Measurements from ENCODE around the gene CSNK1G1.

CSNK1G1 gene

GRCh38 chr15:64344651-64345294 lies 11.2 kb downstream of the CSNK1G1 start:
- no peak for TF ChIP-seq MAX (IDR thresholded peaks at IDR 0.05; ENCODE audit: low read depth, low read length)
- TF ChIP-seq MYC (IDR thresholded peaks at IDR 0.05; ENCODE audit: low read depth, low read length): no peak
- TF ChIP-seq, protein P1, sequence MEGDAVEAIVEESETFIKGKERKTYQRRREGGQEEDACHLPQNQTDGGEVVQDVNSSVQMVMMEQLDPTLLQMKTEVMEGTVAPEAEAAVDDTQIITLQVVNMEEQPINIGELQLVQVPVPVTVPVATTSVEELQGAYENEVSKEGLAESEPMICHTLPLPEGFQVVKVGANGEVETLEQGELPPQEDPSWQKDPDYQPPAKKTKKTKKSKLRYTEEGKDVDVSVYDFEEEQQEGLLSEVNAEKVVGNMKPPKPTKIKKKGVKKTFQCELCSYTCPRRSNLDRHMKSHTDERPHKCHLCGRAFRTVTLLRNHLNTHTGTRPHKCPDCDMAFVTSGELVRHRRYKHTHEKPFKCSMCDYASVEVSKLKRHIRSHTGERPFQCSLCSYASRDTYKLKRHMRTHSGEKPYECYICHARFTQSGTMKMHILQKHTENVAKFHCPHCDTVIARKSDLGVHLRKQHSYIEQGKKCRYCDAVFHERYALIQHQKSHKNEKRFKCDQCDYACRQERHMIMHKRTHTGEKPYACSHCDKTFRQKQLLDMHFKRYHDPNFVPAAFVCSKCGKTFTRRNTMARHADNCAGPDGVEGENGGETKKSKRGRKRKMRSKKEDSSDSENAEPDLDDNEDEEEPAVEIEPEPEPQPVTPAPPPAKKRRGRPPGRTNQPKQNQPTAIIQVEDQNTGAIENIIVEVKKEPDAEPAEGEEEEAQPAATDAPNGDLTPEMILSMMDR (IDR thresholded peaks at IDR 0.05; ENCODE audit: low read depth, low read length): no peak
- TF ChIP-seq POLR2A (IDR thresholded peaks at IDR 0.05; ENCODE audit: extremely low read depth, insufficient read length): no peak
- no peak overlapping the region for H3K4me3 ChIP-seq (ENCODE audit: low read depth, low read length)
- DNase-seq (ENCODE audit: low read depth): no peak

DNA sequence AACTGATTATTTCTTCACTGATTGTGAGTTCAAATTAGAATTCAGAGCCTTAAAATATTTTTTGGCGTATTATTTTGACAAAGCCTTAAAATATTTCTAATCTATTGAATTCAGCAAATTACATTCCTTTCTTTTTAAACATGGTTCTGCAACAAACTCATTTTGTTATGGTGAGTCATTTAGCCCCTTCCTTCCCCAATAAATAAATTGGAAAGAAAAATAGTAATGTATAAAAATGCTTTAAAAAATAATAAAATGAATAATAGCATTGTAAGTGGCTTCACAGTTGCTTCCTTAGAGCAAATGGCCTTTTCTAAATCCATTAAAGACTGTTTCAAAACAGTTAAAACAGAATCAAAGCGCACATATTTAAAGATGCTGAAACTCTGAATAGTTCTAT lies 12.1 kb downstream of the CSNK1G1 start:
- DNase-seq (ENCODE audit: low read depth): no peak
- TF ChIP-seq, protein P1 (IDR thresholded peaks at IDR 0.05; ENCODE audit: low read depth, low read length): no peak
- TF ChIP-seq MYC (IDR thresholded peaks at IDR 0.05; ENCODE audit: low read depth, low read length) (no peak), MAX (IDR thresholded peaks at IDR 0.05; ENCODE audit: low read depth, low read length) (no peak), POLR2A (IDR thresholded peaks at IDR 0.05; ENCODE audit: extremely low read depth, insufficient read length) (no peak)

DNA sequence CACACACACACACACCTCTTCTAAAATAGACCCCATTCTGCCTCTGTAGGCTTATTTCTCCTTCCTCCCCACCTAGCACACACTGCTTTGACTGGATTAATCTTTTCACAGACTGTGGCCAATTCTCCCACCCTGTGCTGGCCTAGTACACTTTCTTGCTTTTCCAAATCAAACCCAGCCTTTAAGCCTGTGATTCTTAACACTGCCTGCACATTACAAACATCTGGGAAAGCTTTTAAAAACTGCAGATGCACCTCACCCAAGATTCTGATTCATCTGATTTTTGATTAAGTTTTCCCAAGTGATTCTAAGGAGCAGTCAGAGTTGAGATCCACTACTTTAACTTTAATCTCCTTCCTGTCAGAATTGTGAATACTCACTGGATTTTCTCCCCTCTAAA lies 12.8 kb downstream of the CSNK1G1 start:
- TF ChIP-seq POLR2A (IDR thresholded peaks at IDR 0.05; ENCODE audit: extremely low read depth, insufficient read length) (no peak), MAX (IDR thresholded peaks at IDR 0.05; ENCODE audit: low read depth, low read length) (no peak), MYC (IDR thresholded peaks at IDR 0.05; ENCODE audit: low read depth, low read length) (no peak)
- no peak for DNase-seq (ENCODE audit: low read depth)
- no peak overlapping the region for H3K4me3 ChIP-seq (ENCODE audit: low read depth, low read length)

More for the DNA sequence above, 12.1 kb downstream of the CSNK1G1 start:
- no peak overlapping the region for H3K4me3 ChIP-seq (ENCODE audit: low read depth, low read length)

DNA sequence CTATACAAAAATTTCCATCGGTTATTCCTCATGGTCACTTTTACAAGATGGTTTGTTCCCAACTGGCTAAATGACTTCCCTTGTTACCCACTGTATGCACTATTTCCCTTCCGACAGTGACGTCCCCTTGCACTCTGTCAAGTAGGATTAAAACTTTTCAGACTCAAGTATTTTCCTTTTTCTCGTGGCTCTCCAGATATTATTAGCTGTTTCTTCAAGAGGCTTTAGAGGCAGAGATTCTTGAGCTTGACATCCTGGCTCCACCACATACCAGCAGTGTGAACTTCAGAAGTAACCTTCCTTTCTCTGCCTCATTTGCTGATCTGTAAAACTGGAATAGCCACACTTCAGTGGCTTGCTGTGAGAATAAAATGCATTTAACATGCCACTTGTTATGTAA lies 14.0 kb downstream of the CSNK1G1 start:
- H3K4me3 ChIP-seq (ENCODE audit: low read depth, low read length): no peak overlapping the region
- no peak for DNase-seq (ENCODE audit: low read depth)
- TF ChIP-seq MYC (IDR thresholded peaks at IDR 0.05; ENCODE audit: low read depth, low read length) (no peak), POLR2A (IDR thresholded peaks at IDR 0.05; ENCODE audit: extremely low read depth, insufficient read length) (no peak), MAX (IDR thresholded peaks at IDR 0.05; ENCODE audit: low read depth, low read length) (no peak)
- TF ChIP-seq, protein P1 (IDR thresholded peaks at IDR 0.05; ENCODE audit: low read depth, low read length): no peak

GRCh38 chr15:64340355-64340754 lies 15.6 kb downstream of the CSNK1G1 start:
- no peak for TF ChIP-seq POLR2A (IDR thresholded peaks at IDR 0.05; ENCODE audit: extremely low read depth, insufficient read length)
- no peak for TF ChIP-seq MAX (IDR thresholded peaks at IDR 0.05; ENCODE audit: low read depth, low read length)
- no peak for TF ChIP-seq MYC (IDR thresholded peaks at IDR 0.05; ENCODE audit: low read depth, low read length)
- TF ChIP-seq, protein P1 (IDR thresholded peaks at IDR 0.05; ENCODE audit: low read depth, low read length): no peak

GRCh38 chr15:64337761-64338160 lies 18.2 kb downstream of the CSNK1G1 start:
- DNase-seq (ENCODE audit: low read depth): no peak
- no peak overlapping the region for H3K4me3 ChIP-seq (ENCODE audit: low read depth, low read length)
- TF ChIP-seq MAX (IDR thresholded peaks at IDR 0.05; ENCODE audit: low read depth, low read length): no peak

More at GRCh38 chr15:64340355-64340754, 15.6 kb downstream of the CSNK1G1 start:
- no peak for DNase-seq (ENCODE audit: low read depth)
- no peak overlapping the region for H3K4me3 ChIP-seq (ENCODE audit: low read depth, low read length)

Measured in NB4 (cell line).